ENCODE measurements around the gene JAML.

JAML gene

GRCh38 chr11:118152020-118152551 is 72.7 kb downstream of the JAML start:
- no peak overlapping the region for H3K4me3 ChIP-seq (ENCODE audit: low read depth, low read length)

DNA sequence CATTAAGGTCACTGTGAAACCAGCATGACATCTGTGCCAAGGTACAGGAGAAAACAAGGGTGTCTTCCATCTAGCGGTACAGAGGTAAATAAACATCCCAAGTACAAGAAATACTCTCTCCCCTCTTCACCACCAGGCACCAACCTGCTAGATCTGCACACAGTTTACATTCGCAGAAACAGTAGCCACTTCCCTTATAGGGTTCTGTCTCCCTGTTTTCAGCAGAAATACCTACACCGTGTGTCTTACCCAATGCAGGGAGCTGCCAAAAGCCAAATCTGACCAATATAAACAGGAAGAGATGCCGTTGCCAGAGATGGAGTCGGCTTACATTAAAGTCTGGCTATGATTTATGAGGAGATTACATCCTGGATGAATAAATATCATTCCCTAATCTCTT is 73.4 kb downstream of the JAML start:
- no peak overlapping the region for H3K4me3 ChIP-seq (ENCODE audit: low read depth, low read length)
- no peak for DNase-seq (ENCODE audit: low read depth)

More at GRCh38 chr11:118152020-118152551, 72.7 kb downstream of the JAML start:
- TF ChIP-seq CTCF (IDR thresholded peaks at IDR 0.05; ENCODE audit: insufficient read depth, low read depth, low read length, missing control alignments): no peak
- DNase-seq (ENCODE audit: low read depth): no peak

DNA sequence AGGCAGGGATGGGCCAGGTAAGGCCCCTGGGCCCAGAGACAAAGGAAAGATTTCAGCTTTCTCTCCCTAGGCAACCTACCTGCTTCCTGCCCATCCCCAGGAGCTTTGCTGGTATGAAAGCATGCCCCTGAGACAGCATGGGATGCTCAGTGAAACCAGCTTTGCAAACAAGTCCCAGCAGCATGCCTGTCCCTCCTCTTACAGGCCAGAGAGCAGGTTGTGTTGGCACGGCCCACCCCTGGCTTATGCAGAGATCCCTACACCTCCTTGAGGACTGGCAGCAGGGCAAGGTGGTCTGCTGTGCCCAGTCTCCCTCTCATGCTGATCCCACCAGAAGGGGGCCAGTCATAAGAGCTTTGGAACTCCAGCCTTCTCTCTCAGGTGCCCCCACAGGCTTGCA is 75.3 kb downstream of the JAML start:
- no peak for DNase-seq (ENCODE audit: low read depth)
- no peak overlapping the region for H3K4me3 ChIP-seq (ENCODE audit: low read depth, low read length)
- TF ChIP-seq CTCF (IDR thresholded peaks at IDR 0.05; ENCODE audit: insufficient read depth, low read depth, low read length, missing control alignments): no peak

More for the DNA sequence above, 73.4 kb downstream of the JAML start:
- TF ChIP-seq CTCF (IDR thresholded peaks at IDR 0.05; ENCODE audit: insufficient read depth, low read depth, low read length, missing control alignments): no peak

- H3K4me3 ChIP-seq (ENCODE audit: low read depth, low read length): no peak overlapping the region
- DNase-seq (ENCODE audit: low read depth): no peak
Measured at GRCh38 chr11:118148856-118149255, 76.0 kb downstream of the JAML start.

GRCh38 chr11:118148240-118148639 is 76.6 kb downstream of the JAML start:
- H3K4me3 ChIP-seq (ENCODE audit: low read depth, low read length): no peak overlapping the region
- no peak for DNase-seq (ENCODE audit: low read depth)
- TF ChIP-seq CTCF (IDR thresholded peaks at IDR 0.05; ENCODE audit: insufficient read depth, low read depth, low read length, missing control alignments): no peak

More at GRCh38 chr11:118148856-118149255, 76.0 kb downstream of the JAML start:
- TF ChIP-seq CTCF (IDR thresholded peaks at IDR 0.05; ENCODE audit: insufficient read depth, low read depth, low read length, missing control alignments): no peak

GRCh38 chr11:118147502-118147901 is 77.3 kb downstream of the JAML start:
- no peak for TF ChIP-seq CTCF (IDR thresholded peaks at IDR 0.05; ENCODE audit: insufficient read depth, low read depth, low read length, missing control alignments)
- DNase-seq (ENCODE audit: low read depth): no peak
- no peak overlapping the region for H3K4me3 ChIP-seq (ENCODE audit: low read depth, low read length)

GRCh38 chr11:118146554-118146953 is 78.3 kb downstream of the JAML start:
- DNase-seq (ENCODE audit: low read depth): no peak
- H3K4me3 ChIP-seq (ENCODE audit: low read depth, low read length): no peak overlapping the region
- TF ChIP-seq CTCF (IDR thresholded peaks at IDR 0.05; ENCODE audit: insufficient read depth, low read depth, low read length, missing control alignments): no peak
